ENCODE measurements around the gene ARL6IP5.

ARL6IP5 gene

GRCh38 chr3:69084326-69085167 is at the start of gene ARL6IP5:
Gene ARL6IP5, plus strand, starts transcription at chr3:69084937. Its CDS starts 111 bp downstream, at chr3:69085048.
- peak; percentile 56 for DNase-seq

- no peak for DNase-seq
Measured at GRCh38 chr3:69044608-69045007, 40.1 kb upstream of the ARL6IP5 start.

- no peak for DNase-seq
Measured at GRCh38 chr3:69048990-69049389, 35.7 kb upstream of the ARL6IP5 start.

- DNase-seq: no peak
Measured at GRCh38 chr3:69051756-69052471, 32.8 kb upstream of the ARL6IP5 start, which contains the start of gene TMF1. Gene TMF1, minus strand, starts transcription at chr3:69052333. Its CDS starts 247 bp downstream, at chr3:69052086.

- DNase-seq: no peak
Measured at GRCh38 chr3:69052472-69052898, 32.3 kb upstream of the ARL6IP5 start.

GRCh38 chr3:69058180-69058946 is 26.4 kb upstream of the ARL6IP5 start:
- DNase-seq: no peak

GRCh38 chr3:69058947-69059224 is 25.9 kb upstream of the ARL6IP5 start:
- no peak for DNase-seq

GRCh38 chr3:69059688-69060087 is 25.0 kb upstream of the ARL6IP5 start:
- DNase-seq: no peak

GRCh38 chr3:69063636-69064035 is 21.1 kb upstream of the ARL6IP5 start:
- no peak for DNase-seq

GRCh38 chr3:69065318-69065964 is 19.3 kb upstream of the ARL6IP5 start:
- DNase-seq: no peak

- no peak for DNase-seq
Measured at GRCh38 chr3:69066121-69066520, 18.6 kb upstream of the ARL6IP5 start.

GRCh38 chr3:69072928-69073327 is 11.8 kb upstream of the ARL6IP5 start:
- no peak for DNase-seq

- no peak for DNase-seq
Measured at GRCh38 chr3:69079269-69080159, 5.2 kb upstream of the ARL6IP5 start.

GRCh38 chr3:69080233-69080920 is 4.4 kb upstream of the ARL6IP5 start, which contains the start of gene UBA3:
Gene UBA3, minus strand, starts transcription at chr3:69080365. Its CDS starts 12 bp downstream, at chr3:69080353.
- DNase-seq: peak; percentile 37

- DNase-seq: peak; percentile 27
Measured at GRCh38 chr3:69081583-69082262, 3.0 kb upstream of the ARL6IP5 start.

- no peak for DNase-seq
Measured at GRCh38 chr3:69082361-69082760, 2.4 kb upstream of the ARL6IP5 start.

- no peak for DNase-seq
Measured at GRCh38 chr3:69082805-69083204, 1.9 kb upstream of the ARL6IP5 start.

- no peak for DNase-seq
Measured at GRCh38 chr3:69085168-69085832, 563 bp downstream of the ARL6IP5 start.

- no peak for DNase-seq
Measured at GRCh38 chr3:69085833-69086722, 1.3 kb downstream of the ARL6IP5 start.
